PC-9 (cell line): Measurements from ENCODE around the gene CROCC2. TPM values are rescaled to one million over a fixed set of nuclear protein-coding genes. Genes with fewer than 3 reads are reported as not detected.

Experiments used
- BruUV-seq: library from RNA; stranded (reverse); fragments of 400-500 nt; replicated peaks from 2 replicates; lab custom pipeline; 2021; lab: Mats Ljungman, UMichigan
- CTCF ChIA-PET: fragments of 300-600 bp; sonication (Branson Sonifier 250); formaldehyde crosslinking; loops from one replicate; lab custom pipeline; 2022; ENCODE audit warnings: antibody characterized with exemption; lab: Charles Lee
- POLR2A ChIA-PET: fragments of 300-600 bp; sonication (Branson Sonifier 250); formaldehyde crosslinking; loops from one replicate; lab custom pipeline; 2022; ENCODE audit warnings: antibody characterized with exemption; ENCODE audit not compliant: unreplicated experiment; lab: Charles Lee
- DNase-seq, 2 experiments: peaks; one replicate each; pipeline versions ENCODE4 v3.0.0 to v3.0.0-alpha.2; 2015 to 2022; ENCODE audit warnings: mixed read lengths in 1 of 2
- H2AFZ ChIP-seq: fragments of 200-600 bp; sonication (generic); 2 replicates; pipeline ENCODE4 v1.8.1; 2017; ENCODE audit warnings: antibody characterized with exemption
- H3F3A ChIP-seq: fragments of 200-600 bp; sonication (generic); 2 replicates; pipeline ENCODE4 v1.8.1; 2017; ENCODE audit warnings: antibody characterized with exemption, mild to moderate bottlenecking, low read depth; ENCODE audit not compliant: insufficient read depth
- H3K27ac ChIP-seq: fragments of 200-600 bp; sonication (generic); 2 replicates; pipeline ENCODE4 v1.6.1; 2016; ENCODE audit warnings: mixed run types
- H3K27me3 ChIP-seq: fragments of 200-600 bp; sonication (generic); 2 replicates; pipeline ENCODE4 v1.6.1; 2016; ENCODE audit warnings: low read depth, mixed run types; ENCODE audit not compliant: insufficient read depth
- H3K36me3 ChIP-seq: fragments of 200-600 bp; sonication (generic); 2 replicates; pipeline ENCODE4 v1.6.1; 2016; ENCODE audit warnings: low read depth, mixed run types
- H3K4me1 ChIP-seq: fragments of 200-600 bp; sonication (generic); replicated peaks from 2 replicates; pipeline ENCODE4 v1.6.1; 2016; ENCODE audit warnings: mixed run types; ENCODE audit not compliant: insufficient read depth
- H3K4me2 ChIP-seq: fragments of 200-600 bp; sonication (generic); 2 replicates; pipeline ENCODE4 v1.6.1; 2017; ENCODE audit warnings: mixed run types
- H3K4me3 ChIP-seq: fragments of 200-600 bp; sonication (generic); 2 replicates; pipeline ENCODE4 v1.6.1; 2016; ENCODE audit warnings: mixed run types
- H3K79me2 ChIP-seq: fragments of 200-600 bp; sonication (generic); 2 replicates; pipeline ENCODE4 v1.6.1; 2017; ENCODE audit warnings: low read depth, mixed run types
- H3K9me2 ChIP-seq: fragments of 200-600 bp; sonication (generic); 2 replicates; pipeline ENCODE4 v1.8.1; 2017; ENCODE audit warnings: mild to moderate bottlenecking; ENCODE audit not compliant: insufficient read depth
- H3K9me3 ChIP-seq: fragments of 200-600 bp; sonication (generic); 2 replicates; pipeline ENCODE4 v1.8.1; 2016; ENCODE audit warnings: low read depth; ENCODE audit not compliant: insufficient read depth
- H4K20me1 ChIP-seq: fragments of 200-600 bp; sonication (generic); 2 replicates; pipeline ENCODE4 v1.8.1; 2017; ENCODE audit not compliant: insufficient read depth
- CTCF ChIP-seq: fragments of 200-600 bp; sonication (generic); conservative IDR thresholded peaks from 2 replicates; pipeline ENCODE4 v1.6.1; 2017; ENCODE audit warnings: mixed run types, antibody characterized with exemption, mild to moderate bottlenecking, moderate library complexity
- EZH2 ChIP-seq: fragments of 200-600 bp; sonication (generic); IDR thresholded peaks from 2 replicates; pipeline ENCODE4 v1.8.0; 2017; ENCODE audit warnings: antibody characterized with exemption, low read depth
- intact Hi-C: fragments of 100-400 bp; cut with micrococcal nuclease; formaldehyde crosslinking; loops from one replicate; pipeline ENCODE4 v1.10.0; 2022; ENCODE audit not compliant: unreplicated experiment
- total RNA-seq: library from RNA; stranded (reverse); gene quantifications from 2 replicates; pipeline ENCODE4 v1.2.3, GENCODE V29; 2021

Gene CROCC2
- total RNA-seq, 1 experiment from 2014 or later = not detected

- no peaks in the 10 kb centered on the region for H4K20me1 ChIP-seq
- TF ChIP-seq CTCF = no peak
- no peak for TF ChIP-seq EZH2
- CTCF ChIA-PET = no interaction called here
- H3F3A ChIP-seq = peaks cover 21% of the 10 kb centered on the region
- no peaks in the 10 kb centered on the region for H3K9me2 ChIP-seq
- no peaks in the 10 kb centered on the region for H3K79me2 ChIP-seq
- POLR2A ChIA-PET = no interaction called here
- no peak overlapping the region for H3K27ac ChIP-seq
- no peak overlapping the region for H3K4me3 ChIP-seq
- peaks cover 24% of the 10 kb centered on the region for H3K27me3 ChIP-seq
- H2AFZ ChIP-seq = no peak overlapping the region
- no peak for DNase-seq
- H3K9me3 ChIP-seq = no peaks in the 10 kb centered on the region
- H3K4me2 ChIP-seq = no peak overlapping the region
- no peaks in the 10 kb centered on the region for H3K36me3 ChIP-seq
- BruUV-seq = no TSS peak
- intact Hi-C loops = no loop called here
- H3K4me1 ChIP-seq = no peaks in the 10 kb centered on the region
Observed at GRCh38 chr2:240925191-240925567, 19.0 kb downstream of the CROCC2 start.

GRCh38 chr2:240925568-240926515, 19.7 kb downstream of the CROCC2 start:
- H3K27me3 ChIP-seq = peaks cover 31% of the 10 kb centered on the region
- no peak overlapping the region for H3K27ac ChIP-seq
- CTCF ChIA-PET = no interaction called here
- H3K9me3 ChIP-seq = no peaks in the 10 kb centered on the region
- TF ChIP-seq EZH2 (no peak), CTCF (no peak)
- no peak overlapping the region for H3K4me2 ChIP-seq
- peaks cover 21% of the 10 kb centered on the region for H3F3A ChIP-seq
- H3K9me2 ChIP-seq = no peaks in the 10 kb centered on the region
- peak in 1 of 2 experiments; percentile 37 for DNase-seq
- H3K4me1 ChIP-seq = no peaks in the 10 kb centered on the region
- no peaks in the 10 kb centered on the region for H3K36me3 ChIP-seq
- no peaks in the 10 kb centered on the region for H4K20me1 ChIP-seq
- no peak overlapping the region for H3K4me3 ChIP-seq
- POLR2A ChIA-PET = no interaction called here
- no peak overlapping the region for H2AFZ ChIP-seq
- intact Hi-C loops = no loop called here
- H3K79me2 ChIP-seq = no peaks in the 10 kb centered on the region
- no TSS peak for BruUV-seq

GRCh38 chr2:240926516-240927389, 20.6 kb downstream of the CROCC2 start:
- Histone ChIP-seq H3K4me3 (no peak overlapping the region), H3K27me3 (peaks cover 40% of the 10 kb centered on the region), H3K4me2 (peak overlapping the region; percentile 46), H3K4me1 (no peaks in the 10 kb centered on the region), H3K79me2 (no peaks in the 10 kb centered on the region), H3K27ac (no peak overlapping the region), H3F3A (peaks cover 21% of the 10 kb centered on the region), H2AFZ (no peak overlapping the region), H3K9me2 (no peaks in the 10 kb centered on the region), H4K20me1 (no peaks in the 10 kb centered on the region), H3K9me3 (no peaks in the 10 kb centered on the region), H3K36me3 (no peaks in the 10 kb centered on the region)
- ChIA-PET POLR2A (interaction anchor here (0.6 kb wide), 1 partner anchor 39 kb away, joined by 5 read pairs; no protein-coding TSS in a partner anchor), CTCF (interaction anchor here (0.7 kb wide), 1 partner anchor 659 kb away, joined by 6 read pairs; no protein-coding TSS in a partner anchor)
- TF ChIP-seq EZH2 (no peak), CTCF (no peak)
- BruUV-seq = no TSS peak
- intact Hi-C loops = no loop called here
- DNase-seq = peak in 1 of 2 experiments; percentile 49
